Activated T-cell treated with anti-CD3 and anti-CD28 coated beads, Interleukin-2, amount 50 U/mL, for 72 hours (primary cell): Measurements from ENCODE around the gene NRF1. TPM values are rescaled to one million over a fixed set of nuclear protein-coding genes. Genes with fewer than 3 reads are reported as not detected.

ENCODE experiments used
- ATAC-seq, 2 donors: fragments of 150-1000 bp; cut with Tn5 transposase; replicated peaks in 1 of 2; 2 replicates each; pipeline ENCODE4 v1.10.0; 2021; ENCODE audit warnings: moderate library complexity in 2 of 2, mild to moderate bottlenecking in 1 of 2
- DNase-seq, 2 donors: peaks; one replicate each; pipeline ENCODE4 v3.0.0; 2021 to 2022; ENCODE audit warnings: mixed read lengths in 1 of 2
- H3K27ac Mint-ChIP-seq: one replicate; pipeline ENCODE4 v1.8.0; 2022; ENCODE audit warnings: mild to moderate bottlenecking, moderate library complexity, mixed read lengths
- H3K27me3 Mint-ChIP-seq: one replicate; pipeline ENCODE4 v1.8.0; 2022; ENCODE audit warnings: low read depth, mixed read lengths
- H3K36me3 Mint-ChIP-seq, 2 donors: one replicate each; pipeline ENCODE4 v1.8.0; 2022; ENCODE audit warnings: mixed read lengths in 2 of 2, mild to moderate bottlenecking in 1 of 2; ENCODE audit not compliant: insufficient read depth in 2 of 2
- H3K4me1 Mint-ChIP-seq: one replicate; pipeline ENCODE4 v1.8.0; 2022; ENCODE audit warnings: low read depth, mixed read lengths
- H3K4me3 Mint-ChIP-seq, 2 donors: one replicate each; pipeline ENCODE4 v1.8.0; 2022; ENCODE audit warnings: mild to moderate bottlenecking in 2 of 2, mixed read lengths in 2 of 2, moderate library complexity in 2 of 2
- H3K9me3 Mint-ChIP-seq, 2 donors: one replicate each; pipeline ENCODE4 v1.8.0; 2022; ENCODE audit warnings: mixed read lengths in 2 of 2
- total RNA-seq, 2 donors: library from RNA; stranded (reverse); gene quantifications; one replicate each; pipeline ENCODE4 v1.2.3, GENCODE V29; 2022

NRF1 gene
- total RNA-seq, 2 donors from 2014 or later = 22.1 to 25.1 TPM

DNA sequence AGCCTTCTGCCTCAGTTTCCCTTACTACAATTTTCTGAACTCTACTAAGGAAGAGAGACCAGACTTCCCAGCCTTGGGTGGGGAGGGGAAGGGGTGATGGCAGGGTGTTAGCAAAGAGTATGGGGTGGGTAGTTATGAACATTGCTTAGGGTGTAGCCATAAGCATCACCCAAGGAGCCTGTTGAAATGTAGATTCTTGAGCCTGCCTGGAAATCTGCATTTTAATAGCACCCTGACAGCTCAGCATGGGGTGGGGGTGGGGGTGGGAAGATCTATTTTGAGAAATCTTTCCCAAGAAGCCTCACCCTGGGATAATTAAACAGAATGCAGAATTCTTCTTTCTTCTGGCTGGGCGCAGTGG lies 164.8 kb downstream of the NRF1 start:
- Mint-ChIP-seq H3K4me1 (peaks cover 13% of the 10 kb centered on the region), H3K9me3 (no peaks in the 10 kb centered on the region), H3K27me3 (peaks cover 33% of the 10 kb centered on the region), H3K36me3 (no peaks in the 10 kb centered on the region), H3K4me3 (no peak overlapping the region), H3K27ac (no peak overlapping the region)
- ATAC-seq (no peak), DNase-seq (no peak)

- no peak for ATAC-seq
- peaks cover 38% of the 10 kb centered on the region for H3K27me3 Mint-ChIP-seq
- H3K4me1 Mint-ChIP-seq = peaks cover 17% of the 10 kb centered on the region
- no peak for DNase-seq
- H3K4me3 Mint-ChIP-seq = peak overlapping the region in 1 of 2 donors; percentile 22
- H3K36me3 Mint-ChIP-seq = no peaks in the 10 kb centered on the region
- H3K27ac Mint-ChIP-seq = no peak overlapping the region
- no peaks in the 10 kb centered on the region for H3K9me3 Mint-ChIP-seq
Observed at GRCh38 chr7:129777195-129777844, 165.8 kb downstream of the NRF1 start.

DNA sequence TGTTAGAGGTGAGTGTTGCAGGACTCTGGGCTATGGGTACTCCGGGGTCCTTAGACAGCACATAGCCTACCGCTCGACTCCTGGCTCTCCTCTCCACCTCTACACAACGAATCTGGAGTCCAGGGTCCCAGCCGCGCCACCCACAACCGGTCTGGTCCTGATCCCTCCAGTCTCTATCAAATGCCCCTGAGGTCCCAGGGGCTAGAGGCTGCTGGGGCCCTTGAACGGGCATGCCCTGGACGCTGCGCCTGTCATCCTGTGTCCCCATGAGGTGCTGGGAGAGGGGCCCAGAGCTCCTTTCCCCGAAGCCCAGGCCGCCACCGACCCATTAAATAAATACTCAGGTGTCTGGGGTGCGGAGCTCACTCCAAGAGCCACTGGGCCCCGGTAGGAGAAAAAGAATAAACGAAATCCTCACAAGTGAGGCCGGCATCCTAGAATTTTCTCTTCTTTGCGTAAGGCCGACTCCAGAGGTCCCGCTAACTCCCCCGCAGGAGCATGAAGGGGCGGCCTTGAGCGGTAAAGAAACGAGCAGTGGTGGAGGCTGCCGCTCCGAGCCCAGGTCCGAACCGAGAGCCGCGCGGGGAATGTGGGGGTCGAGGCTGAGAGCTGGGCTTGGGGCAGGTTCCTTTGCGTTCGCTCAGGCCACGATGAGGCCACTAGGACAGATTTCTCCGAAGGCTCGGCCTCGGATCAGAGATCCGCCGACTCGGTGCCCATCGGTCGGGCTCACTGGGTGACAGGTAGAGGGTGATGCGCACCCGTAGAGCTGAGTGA lies 166.7 kb downstream of the NRF1 start:
- peak overlapping the region; percentile 70 to 74 for H3K4me3 Mint-ChIP-seq
- ATAC-seq (no peak), DNase-seq (no peak)
- no peak overlapping the region for H3K27ac Mint-ChIP-seq
- H3K27me3 Mint-ChIP-seq = peaks cover 47% of the 10 kb centered on the region
- no peaks in the 10 kb centered on the region for H3K36me3 Mint-ChIP-seq
- no peaks in the 10 kb centered on the region for H3K9me3 Mint-ChIP-seq
- peaks cover 26% of the 10 kb centered on the region for H3K4me1 Mint-ChIP-seq

DNA sequence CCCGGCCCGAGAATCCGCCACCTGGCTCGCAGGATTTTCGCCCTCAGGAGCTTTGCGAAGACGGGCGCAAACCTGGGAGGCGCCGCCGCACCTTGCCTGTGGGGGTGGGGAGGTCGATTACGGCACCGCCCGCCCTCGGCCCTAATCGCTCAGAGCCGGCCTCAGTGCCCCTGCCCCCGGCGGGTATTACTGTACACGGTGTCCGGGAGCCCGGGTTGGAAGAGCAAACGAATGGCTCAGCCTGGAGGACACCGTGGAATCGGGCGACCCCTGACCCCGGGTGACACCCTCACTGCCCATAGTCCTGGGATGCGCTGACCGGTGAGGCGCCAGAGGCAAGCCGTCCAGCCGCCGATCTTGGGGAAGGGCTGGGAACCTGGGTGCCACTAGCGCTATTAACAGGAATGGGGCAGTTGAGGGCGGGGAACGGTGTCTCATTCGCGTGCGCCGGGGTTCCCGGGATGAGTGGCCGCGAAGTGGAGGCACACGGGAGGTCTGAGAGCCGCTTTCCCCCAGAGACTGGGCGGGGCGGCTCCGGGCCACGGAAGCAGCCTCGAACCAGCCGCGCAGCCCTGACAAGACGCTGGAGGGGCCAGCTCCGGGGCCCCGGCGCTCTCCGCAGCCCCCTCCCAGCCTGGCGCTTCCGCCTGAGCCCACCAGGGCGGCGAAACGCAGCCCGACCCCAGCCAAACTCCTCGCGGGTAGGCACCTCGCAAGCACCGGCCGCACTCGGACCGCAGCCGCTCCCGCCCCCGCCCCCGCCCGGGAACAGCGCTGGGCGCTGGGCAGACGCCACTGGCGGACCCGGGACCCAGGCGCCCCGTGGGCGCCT lies 167.5 kb downstream of the NRF1 start:
- Mint-ChIP-seq H3K36me3 (no peaks in the 10 kb centered on the region), H3K4me1 (peaks cover 33% of the 10 kb centered on the region), H3K27ac (no peak overlapping the region), H3K27me3 (peaks cover 54% of the 10 kb centered on the region), H3K4me3 (peak overlapping the region; percentile 70 to 92), H3K9me3 (no peaks in the 10 kb centered on the region)
- peak; percentile 3 to 4 for ATAC-seq
- peak; percentile 29 to 33 for DNase-seq

- Mint-ChIP-seq H3K4me1 (peaks cover 35% of the 10 kb centered on the region), H3K4me3 (peak overlapping the region; percentile 46 to 92), H3K36me3 (no peaks in the 10 kb centered on the region), H3K27me3 (peaks cover 58% of the 10 kb centered on the region), H3K9me3 (no peaks in the 10 kb centered on the region), H3K27ac (no peak overlapping the region)
- ATAC-seq (peak; percentile 54), DNase-seq (peak; percentile 52 to 67)
Observed at GRCh38 chr7:129779602-129780256, 168.2 kb downstream of the NRF1 start.

- DNase-seq (peak; percentile 84 to 90), ATAC-seq (peak; percentile 83 to 89)
- H3K36me3 Mint-ChIP-seq = no peaks in the 10 kb centered on the region
- peaks cover 42% of the 10 kb centered on the region for H3K4me1 Mint-ChIP-seq
- H3K4me3 Mint-ChIP-seq = peak overlapping the region; percentile 74 to 92
- H3K27ac Mint-ChIP-seq = no peak overlapping the region
- no peaks in the 10 kb centered on the region for H3K9me3 Mint-ChIP-seq
- peaks cover 61% of the 10 kb centered on the region for H3K27me3 Mint-ChIP-seq
Observed at GRCh38 chr7:129780257-129780973, 168.9 kb downstream of the NRF1 start.

DNA sequence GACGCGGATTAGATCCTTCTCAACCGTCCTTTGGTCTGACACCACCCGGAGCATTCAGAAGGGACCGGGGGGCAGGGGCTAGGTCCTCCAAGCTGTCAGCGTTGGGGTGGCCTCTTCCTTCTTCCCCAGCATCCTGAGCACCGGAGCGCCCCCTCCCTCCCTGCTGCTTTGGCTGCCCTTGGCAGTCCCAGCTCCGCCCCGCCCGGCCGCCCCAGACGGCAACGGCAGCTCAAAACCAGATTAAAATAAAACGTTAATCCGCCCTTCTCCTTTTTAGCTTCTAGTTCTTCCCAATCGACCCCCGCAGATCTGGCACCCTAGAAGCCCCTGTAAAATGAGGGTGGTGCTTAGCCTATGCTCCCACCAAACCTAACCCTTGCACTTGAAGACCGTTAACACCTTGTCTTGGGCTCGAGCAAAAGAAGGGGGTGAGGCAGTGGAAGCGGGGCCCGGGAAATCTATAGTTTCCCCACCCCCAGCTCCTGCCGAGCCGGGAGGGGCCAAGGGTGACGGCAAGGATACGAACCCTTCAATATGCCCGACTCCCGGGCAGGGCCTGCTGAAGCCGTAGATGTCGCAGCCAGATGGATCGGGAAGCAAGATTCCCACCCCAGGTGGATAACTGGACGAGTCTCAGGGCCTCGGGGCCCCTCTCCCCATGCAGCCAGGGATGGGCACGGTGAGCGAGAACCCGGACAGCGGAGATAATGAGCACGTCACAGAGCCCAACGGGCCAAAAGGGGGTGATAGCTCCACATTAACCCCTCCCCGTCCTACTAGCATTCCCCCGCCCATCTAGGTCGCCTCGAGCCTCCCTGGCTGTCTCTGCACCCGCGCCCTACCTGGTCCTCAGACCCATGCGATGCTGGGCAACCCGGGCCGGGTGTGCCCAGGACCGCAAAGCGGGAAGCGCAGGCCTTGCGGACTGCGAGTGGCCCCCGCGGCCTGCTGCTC lies 169.7 kb downstream of the NRF1 start:
- H3K4me3 Mint-ChIP-seq = peak overlapping the region; percentile 87 to 92
- peak; percentile 47 to 54 for DNase-seq
- no peak for ATAC-seq
- H3K27me3 Mint-ChIP-seq = peaks cover 65% of the 10 kb centered on the region
- no peaks in the 10 kb centered on the region for H3K9me3 Mint-ChIP-seq
- peak overlapping the region; percentile 5 for H3K27ac Mint-ChIP-seq
- H3K36me3 Mint-ChIP-seq = no peaks in the 10 kb centered on the region
- peaks cover 50% of the 10 kb centered on the region for H3K4me1 Mint-ChIP-seq

GRCh38 chr7:129781928-129782817 lies 170.7 kb downstream of the NRF1 start:
- peaks cover 54% of the 10 kb centered on the region for H3K4me1 Mint-ChIP-seq
- DNase-seq (peak in 1 of 2 donors; percentile 22), ATAC-seq (no peak)
- H3K27ac Mint-ChIP-seq = no peak overlapping the region
- H3K27me3 Mint-ChIP-seq = peaks cover 74% of the 10 kb centered on the region
- H3K4me3 Mint-ChIP-seq = peak overlapping the region; percentile 87 to 92
- no peaks in the 10 kb centered on the region for H3K9me3 Mint-ChIP-seq
- H3K36me3 Mint-ChIP-seq = peaks cover 0 to 3% of the 10 kb centered on the region in 2 donors

DNA sequence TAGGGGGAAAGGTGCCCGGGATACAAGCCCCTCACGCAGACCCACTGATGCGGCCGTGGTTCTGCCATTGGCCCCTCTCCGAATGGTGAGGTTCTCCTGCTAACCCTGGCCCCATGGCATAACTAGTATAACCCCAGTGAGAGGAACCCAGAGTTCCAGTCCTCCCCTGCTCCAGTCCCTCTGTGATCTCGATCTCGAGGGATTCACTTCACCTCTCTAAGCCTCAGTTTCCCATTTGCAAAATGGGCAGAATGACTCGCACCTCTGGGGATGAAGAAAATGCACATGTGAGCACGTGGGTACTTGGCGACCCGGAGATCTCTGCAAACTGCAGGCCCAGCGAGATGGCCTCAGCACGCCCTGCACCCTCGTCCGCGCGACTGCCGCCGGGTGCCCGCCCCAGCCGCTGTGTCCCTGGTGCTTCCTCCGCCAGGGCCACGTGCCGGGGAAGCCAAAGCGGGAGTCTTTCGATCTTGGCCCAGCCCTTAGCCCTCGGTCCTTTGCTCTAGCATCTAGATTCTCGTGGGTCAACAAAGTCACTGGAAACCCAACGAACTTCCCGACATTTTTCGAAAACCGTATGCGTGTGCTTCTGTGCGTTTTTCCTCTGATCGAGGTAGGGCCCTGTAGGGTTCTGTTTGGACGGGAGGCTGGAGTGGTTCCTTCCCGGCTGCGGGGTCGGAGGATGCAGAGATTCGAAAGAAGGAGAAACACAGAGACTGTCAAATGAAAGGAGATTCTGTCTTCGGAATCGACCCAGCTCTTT lies 171.5 kb downstream of the NRF1 start:
- H3K27me3 Mint-ChIP-seq = peaks cover 73% of the 10 kb centered on the region
- DNase-seq = peak in 1 of 2 donors; percentile 23
- no peaks in the 10 kb centered on the region for H3K9me3 Mint-ChIP-seq
- peaks cover 0 to 3% of the 10 kb centered on the region in 2 donors for H3K36me3 Mint-ChIP-seq
- no peak for ATAC-seq
- peak overlapping the region; percentile 67 to 92 for H3K4me3 Mint-ChIP-seq
- H3K27ac Mint-ChIP-seq = no peak overlapping the region
- peaks cover 54% of the 10 kb centered on the region for H3K4me1 Mint-ChIP-seq

DNA sequence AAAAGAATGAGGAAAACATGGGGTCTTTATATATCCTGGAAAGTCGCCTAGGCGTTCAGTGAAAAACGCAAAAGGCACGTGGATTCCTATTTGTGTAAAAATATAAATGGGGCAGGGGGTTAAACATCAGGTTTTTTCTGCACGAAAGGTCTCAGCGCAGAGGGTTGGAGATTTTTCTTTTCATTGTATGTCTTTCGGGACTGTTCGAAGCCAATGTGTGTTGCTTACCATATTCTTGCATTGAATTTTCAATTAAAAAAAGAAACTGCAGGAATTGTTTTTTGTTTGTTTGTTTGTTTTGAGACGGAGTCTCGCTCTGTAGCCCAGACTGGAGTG lies 172.0 kb downstream of the NRF1 start:
- no peak overlapping the region for H3K27ac Mint-ChIP-seq
- DNase-seq (no peak), ATAC-seq (no peak)
- no peaks in the 10 kb centered on the region for H3K9me3 Mint-ChIP-seq
- peaks cover 0 to 3% of the 10 kb centered on the region in 2 donors for H3K36me3 Mint-ChIP-seq
- H3K27me3 Mint-ChIP-seq = peaks cover 68% of the 10 kb centered on the region
- peak overlapping the region; percentile 67 to 92 for H3K4me3 Mint-ChIP-seq
- peaks cover 49% of the 10 kb centered on the region for H3K4me1 Mint-ChIP-seq
